DND-41 (cell line): ENCODE results near the gene ZNF521.

Experiments used
- CTCF ChIP-seq: IDR thresholded peaks from 2 replicates; pipeline ENCODE4 v1.5.1; 2012; ENCODE audit warnings: borderline replicate concordance, low read length, moderate library complexity, mild to moderate bottlenecking; ENCODE audit not compliant: poor library complexity, severe bottlenecking; ENCODE audit errors: extremely low read depth
- EZH2 ChIP-seq: IDR thresholded peaks from 3 replicates; pipeline ENCODE4 v1.6.1; 2012; ENCODE audit warnings: borderline replicate concordance, low read depth, mild to moderate bottlenecking, moderate library complexity, low read length, inconsistent platforms; ENCODE audit not compliant: severe bottlenecking

GRCh38 chr18:25349926-25350487 lies 2.0 kb downstream of the ZNF521 start:
- TF ChIP-seq CTCF (no peak), EZH2 (no peak)
